Measurements from ENCODE around the gene JAKMIP1. TPM values are rescaled to one million over a fixed set of nuclear protein-coding genes. Genes with fewer than 3 reads are reported as not detected.

JAKMIP1 gene
- total and polyA plus RNA-seq, 2 donors (not counting 1 experiment from before 2014, with no cell fraction given), result 0.49 to 1.0 TPM

- Mint-ChIP-seq H3K4me3 (no peak overlapping the region), H3K27ac (no peak overlapping the region), H3K9me3 (ENCODE audit: insufficient read depth) (peaks cover 11% of the 10 kb centered on the region), H3K27me3 (peaks cover 2% of the 10 kb centered on the region), H3K4me1 (peaks cover 2% of the 10 kb centered on the region)
- intact Hi-C loops (cut with micrococcal nuclease), result no loop called here
- no peaks in the 10 kb centered on the region for H3K36me3 ChIP-seq (replicated peaks in 1 of 2; ENCODE audit: control extremely low read depth in 1 of 2, control insufficient read depth in 1 of 2, extremely low read depth in 1 of 2, insufficient read depth in 2 of 2, low read length in 1 of 2)
- peaks cover 0 to 2% of the 10 kb centered on the region in 2 donors for H3K4me1 ChIP-seq (ENCODE audit: control insufficient read depth in 2 of 2, insufficient read depth in 2 of 2, low read length in 2 of 2)
- POLR2A ChIA-PET, result no interaction called here
- no peak overlapping the region for H3K4me3 ChIP-seq (ENCODE audit: control extremely low read depth in 1 of 5, extremely low read depth in 1 of 5, insufficient read depth in 1 of 5, low read depth in 2 of 5, low read length in 4 of 5)
- H2AFZ ChIP-seq (ENCODE audit: insufficient read depth, low read depth, low read length, poor library complexity, severe bottlenecking), result no peak overlapping the region
- H3K9ac ChIP-seq (ENCODE audit: low read length), result no peak overlapping the region
- CTCF ChIA-PET, result interaction anchor here (1.0 kb wide), 1 partner anchor 10 kb away, joined by 3 read pairs; no protein-coding TSS in a partner anchor
- DNase-seq (no peak), ATAC-seq (ENCODE audit: low read depth) (no peak)
- H3K79me2 ChIP-seq (ENCODE audit: control insufficient read depth, insufficient read depth, low read length), result no peaks in the 10 kb centered on the region
- no peak for TF ChIP-seq EZH2 (IDR thresholded peaks at IDR 0.05; ENCODE audit: borderline replicate concordance, insufficient read depth, low read depth, low read length, poor library complexity, severe bottlenecking)
- no peak for TF ChIP-seq CTCF (IDR thresholded peaks at IDR 0.05)
- H3K27ac ChIP-seq (ENCODE audit: low read length in 2 of 2), result no peak overlapping the region
- peaks cover 0 to 30% (median 5%) of the 10 kb centered on the region in 3 donors for H3K9me3 ChIP-seq (ENCODE audit: control extremely low read depth in 1 of 3, control insufficient read depth in 2 of 3, insufficient read depth in 1 of 3, low read length in 2 of 3)
- no peaks in the 10 kb centered on the region for H3K27me3 ChIP-seq (replicated peaks in 1 of 4; ENCODE audit: control extremely low read depth in 1 of 4, control insufficient read depth in 3 of 4, insufficient read depth in 4 of 4, low read length in 3 of 4)
- no peaks in the 10 kb centered on the region for H4K20me1 ChIP-seq (ENCODE audit: control insufficient read depth, insufficient read depth, low read length, poor library complexity, severe bottlenecking)
- 48% methylated on average over 2 of the region's 7 CpGs for WGBS (ENCODE audit: insufficient coverage)
- H3K4me2 ChIP-seq (replicated peaks; ENCODE audit: low read depth, low read length, poor library complexity, severe bottlenecking), result no peak overlapping the region
These were observed 19.3 kb downstream of the JAKMIP1 start for GRCh38 chr4:6180841-6181631.

DNA sequence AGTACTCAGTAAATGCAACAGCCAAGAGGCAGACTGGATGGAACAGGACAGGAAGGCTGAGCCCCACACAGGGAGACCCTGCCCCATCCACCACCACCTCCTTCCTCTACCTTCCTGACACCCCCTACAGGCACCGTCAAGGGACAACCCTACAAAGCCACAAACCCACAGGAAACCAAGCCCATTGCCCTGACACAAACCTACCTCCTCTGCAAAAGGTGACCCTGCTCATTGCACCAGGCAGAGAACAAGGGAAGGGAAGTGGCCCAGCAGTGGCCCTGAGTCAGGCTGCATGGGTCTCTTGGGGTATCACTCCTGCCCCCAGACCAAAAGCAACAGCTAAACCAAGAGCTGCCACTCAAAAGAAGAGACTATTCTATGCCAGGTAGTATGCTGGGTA, 21.0 kb downstream of the JAKMIP1 start:
- Histone ChIP-seq H3K4me3 (ENCODE audit: control extremely low read depth in 1 of 5, extremely low read depth in 1 of 5, insufficient read depth in 1 of 5, low read depth in 2 of 5, low read length in 4 of 5) (no peak overlapping the region), H3K36me3 (replicated peaks in 1 of 2; ENCODE audit: control extremely low read depth in 1 of 2, control insufficient read depth in 1 of 2, extremely low read depth in 1 of 2, insufficient read depth in 2 of 2, low read length in 1 of 2) (no peaks in the 10 kb centered on the region), H3K9me3 (ENCODE audit: control extremely low read depth in 1 of 3, control insufficient read depth in 2 of 3, insufficient read depth in 1 of 3, low read length in 2 of 3) (peaks cover 0 to 21% (median 5%) of the 10 kb centered on the region in 3 donors), H3K27me3 (replicated peaks in 1 of 4; ENCODE audit: control extremely low read depth in 1 of 4, control insufficient read depth in 3 of 4, insufficient read depth in 4 of 4, low read length in 3 of 4) (no peaks in the 10 kb centered on the region), H3K9ac (ENCODE audit: low read length) (no peak overlapping the region), H4K20me1 (ENCODE audit: control insufficient read depth, insufficient read depth, low read length, poor library complexity, severe bottlenecking) (no peaks in the 10 kb centered on the region), H3K27ac (ENCODE audit: low read length in 2 of 2) (no peak overlapping the region), H3K79me2 (ENCODE audit: control insufficient read depth, insufficient read depth, low read length) (no peaks in the 10 kb centered on the region), H3K4me2 (replicated peaks; ENCODE audit: low read depth, low read length, poor library complexity, severe bottlenecking) (no peak overlapping the region), H3K4me1 (ENCODE audit: control insufficient read depth in 2 of 2, insufficient read depth in 2 of 2, low read length in 2 of 2) (peaks cover 0 to 2% of the 10 kb centered on the region in 2 donors), H2AFZ (ENCODE audit: insufficient read depth, low read depth, low read length, poor library complexity, severe bottlenecking) (no peak overlapping the region)
- ATAC-seq (ENCODE audit: low read depth) (no peak), DNase-seq (no peak)
- no peak overlapping the region for H3K4me3 Mint-ChIP-seq
- peaks cover 2% of the 10 kb centered on the region for H3K4me1 Mint-ChIP-seq
- peaks cover 11% of the 10 kb centered on the region for H3K9me3 Mint-ChIP-seq (ENCODE audit: insufficient read depth)
- no peak overlapping the region for H3K27ac Mint-ChIP-seq
- POLR2A ChIA-PET, result no interaction called here
- TF ChIP-seq EZH2 (IDR thresholded peaks at IDR 0.05; ENCODE audit: borderline replicate concordance, insufficient read depth, low read depth, low read length, poor library complexity, severe bottlenecking) (no peak), CTCF (IDR thresholded peaks at IDR 0.05) (no peak)
- WGBS (ENCODE audit: insufficient coverage), result 0% methylated on average over 1 of the region's 1 CpG
- CTCF ChIA-PET, result no interaction called here
- H3K27me3 Mint-ChIP-seq, result peaks cover 2% of the 10 kb centered on the region
- intact Hi-C loops (cut with micrococcal nuclease), result no loop called here
